SK-N-SH (cell line): ENCODE measurements around the gene FHOD3.

Experiments
- CTCF ChIP-seq: fragments of 200-600 bp; sonication (generic); IDR thresholded peaks from 2 replicates; pipeline ENCODE4 v1.6.1; 2017; ENCODE audit warnings: antibody characterized with exemption, mild to moderate bottlenecking, moderate library complexity
- JUND ChIP-seq: IDR thresholded peaks from 2 replicates; pipeline ENCODE4 v1.4.0; 2012
- PBX3 ChIP-seq: IDR thresholded peaks from 2 replicates; pipeline ENCODE4; 2012
- REST ChIP-seq: IDR thresholded peaks from 2 replicates; pipeline ENCODE4 v1.6.1; 2012; ENCODE audit warnings: mild to moderate bottlenecking, low read depth, low read length, moderate library complexity
- RFX5 ChIP-seq: IDR thresholded peaks from 2 replicates; pipeline ENCODE4 v1.6.1; 2012; ENCODE audit warnings: mild to moderate bottlenecking, improper control_type of control experiment, low read length
- RXRA ChIP-seq: IDR thresholded peaks from 2 replicates; pipeline ENCODE4 v1.4.0; 2012; ENCODE audit warnings: low read depth, mild to moderate bottlenecking, borderline replicate concordance

GRCh38 chr18:36428431-36429029, 131.0 kb downstream of the FHOD3 start:
- TF ChIP-seq PBX3 (no peak), CTCF (no peak), JUND (no peak), RXRA (no peak), RFX5 (no peak), REST (no peak)
